GM21576 (cell line): Measurements from ENCODE around the gene HDAC3.
"Not testable (repeated sequence)": the region's sequence is repeated elsewhere in the genome, so short reads cannot be mapped to it uniquely, and the experiment has no call there.

ENCODE experiments used
- ATAC-seq: cut with Tn5 transposase; IDR thresholded peaks from one replicate; pipeline ENCODE4 v1.9.1; 2021; ENCODE audit warnings: mild to moderate bottlenecking, moderate library complexity; ENCODE audit not compliant: unreplicated experiment

The HDAC3 gene

GRCh38 chr5:141636106-141636412 is 590 bp downstream of the HDAC3 start:
- ATAC-seq, result no peak

DNA sequence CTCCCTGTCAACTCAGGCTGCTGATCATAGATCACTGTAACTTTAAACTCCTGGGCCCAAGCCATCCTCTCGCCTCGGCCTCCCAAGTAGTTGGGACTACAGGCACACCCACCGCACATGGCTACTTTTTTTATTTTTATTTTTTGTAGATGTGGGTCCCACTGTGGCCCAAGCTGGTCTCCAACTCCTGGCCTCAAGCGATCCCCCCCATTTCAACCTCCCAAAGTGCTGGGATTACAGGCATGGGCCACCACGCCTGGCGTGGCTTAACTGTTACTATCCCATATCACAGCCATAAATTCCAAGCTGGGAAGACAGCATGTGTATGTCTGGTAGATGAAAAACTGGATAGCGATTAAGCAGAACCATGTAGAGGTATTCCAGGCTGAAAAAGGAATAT is 1.0 kb downstream of the HDAC3 start:
- no peak for ATAC-seq

DNA sequence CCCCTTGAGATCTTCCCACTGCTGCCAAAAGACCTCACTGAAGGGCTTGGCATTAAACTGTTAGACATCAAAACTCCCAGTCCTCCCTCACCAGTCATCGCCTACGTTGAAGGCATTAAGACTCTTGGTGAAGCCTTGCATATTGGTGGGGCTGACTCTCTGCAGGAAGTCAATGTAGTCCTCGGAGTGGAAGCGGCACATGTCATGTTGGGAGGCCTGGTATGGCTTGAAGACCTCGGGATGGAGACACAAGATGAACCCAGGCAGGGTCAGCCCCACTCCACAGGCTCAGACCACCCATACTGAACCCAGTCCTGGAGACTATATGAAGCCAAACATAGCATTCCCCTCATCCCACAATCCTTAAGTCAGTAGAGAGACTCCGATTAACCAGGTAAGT is 1.9 kb downstream of the HDAC3 start:
- no peak for ATAC-seq

DNA sequence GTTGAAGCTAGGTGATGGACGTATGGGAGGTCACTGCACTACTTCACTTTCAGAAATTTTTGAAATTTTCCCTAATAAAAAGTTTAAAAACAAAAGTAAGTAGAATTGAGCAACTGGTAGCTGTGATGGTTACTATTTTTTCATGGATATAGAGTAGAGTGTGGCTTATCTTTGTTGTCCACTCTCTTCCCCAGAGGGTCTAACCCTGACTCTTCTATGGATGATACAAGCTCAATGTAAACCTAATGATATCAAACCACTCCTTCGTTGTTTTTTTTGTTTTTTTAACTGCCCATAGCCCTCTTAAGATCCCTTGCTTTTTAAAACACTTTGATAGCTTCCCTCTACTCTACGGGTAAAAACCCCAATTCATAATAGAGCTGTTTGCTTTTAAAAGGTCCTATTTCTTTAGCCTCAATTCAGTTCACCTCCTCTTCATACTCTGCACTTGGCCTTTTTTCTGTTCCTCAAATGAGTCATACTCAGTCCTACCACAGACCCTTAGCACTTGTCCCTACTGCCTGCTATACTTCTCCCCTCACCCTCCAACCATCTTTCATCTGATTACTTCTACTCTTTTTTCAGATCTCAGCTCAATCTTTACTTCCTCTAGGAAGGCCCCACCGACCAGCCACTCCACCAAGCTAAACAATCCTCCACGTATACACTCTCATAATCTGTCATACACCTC is 2.6 kb downstream of the HDAC3 start:
- ATAC-seq, result peak; percentile 67

DNA sequence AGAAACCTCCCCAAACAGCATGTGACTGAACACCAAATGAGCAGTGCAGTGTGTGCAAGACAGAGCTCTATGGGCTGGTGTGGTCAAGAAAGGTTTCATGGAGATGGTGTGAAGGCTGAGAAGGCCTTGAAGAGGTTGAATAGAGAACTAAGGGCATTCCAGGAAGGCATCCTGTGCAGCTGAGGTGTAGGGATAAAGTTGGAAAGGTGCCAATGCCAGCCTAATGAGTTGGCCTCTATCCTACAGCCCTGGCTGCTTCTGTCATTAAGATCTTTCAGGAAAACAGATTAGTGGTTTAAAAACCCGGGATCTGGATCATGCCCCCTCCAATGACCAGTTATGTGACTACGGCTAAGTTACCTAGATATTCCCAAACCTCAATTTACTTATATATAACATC is 4.0 kb downstream of the HDAC3 start:
- no peak for ATAC-seq

DNA sequence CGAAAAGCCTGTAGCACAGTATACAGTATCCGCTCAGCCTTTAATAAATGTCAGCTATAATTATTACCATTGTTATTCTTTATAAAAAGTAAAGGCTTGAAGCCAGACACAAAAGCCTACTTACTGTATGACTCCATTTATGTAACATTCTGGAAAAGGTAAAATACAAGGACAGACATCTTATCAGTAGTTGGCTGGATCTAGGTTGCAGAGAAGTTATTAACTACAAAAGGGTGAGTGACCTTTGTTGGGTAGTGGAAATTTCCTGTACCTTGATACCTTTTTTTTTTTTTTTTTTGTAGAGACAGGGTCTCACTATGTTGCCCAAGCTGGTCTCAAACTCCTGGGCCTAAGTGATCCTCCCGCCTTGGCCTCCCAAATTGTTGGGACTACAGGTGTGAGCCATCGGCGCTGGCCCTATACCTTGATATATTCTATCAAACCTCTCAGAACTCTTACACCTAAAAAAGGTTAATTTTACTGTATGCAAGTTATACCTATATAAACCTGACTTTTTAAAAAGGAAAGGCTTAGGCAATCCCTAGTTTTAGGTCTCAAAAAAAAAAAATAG is 6.0 kb downstream of the HDAC3 start:
- no peak for ATAC-seq

DNA sequence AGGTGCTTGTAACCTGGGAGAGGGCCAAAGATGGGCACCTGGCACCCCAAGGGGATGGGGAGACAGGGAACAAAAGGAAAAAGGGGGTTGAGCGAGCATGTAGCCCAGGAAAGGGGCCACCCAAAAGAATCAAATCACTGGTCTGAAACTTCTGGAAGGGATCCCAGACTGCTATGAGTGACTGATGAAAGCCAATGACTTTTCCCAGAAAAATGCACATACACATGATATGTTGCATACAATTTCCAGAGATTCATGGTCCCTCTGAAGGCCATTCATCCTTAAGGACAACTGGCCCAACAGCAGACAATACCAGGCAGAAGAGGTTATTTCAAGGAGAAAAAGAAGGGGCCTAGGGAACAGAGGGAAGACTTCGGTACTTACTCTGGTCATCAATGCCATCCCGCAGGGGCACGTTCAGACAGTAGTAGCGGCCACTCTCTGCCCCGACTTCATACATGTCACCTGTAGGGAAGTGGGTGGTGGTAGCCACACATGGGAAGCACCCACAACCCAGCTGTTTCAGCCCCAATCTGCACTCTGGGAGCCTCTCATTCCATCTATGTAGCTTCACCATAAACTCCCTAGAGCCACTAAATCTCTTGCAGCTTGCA is 8.4 kb downstream of the HDAC3 start:
- no peak for ATAC-seq

- ATAC-seq, result no peak
Observed at GRCh38 chr5:141623611-141624010, 13.0 kb downstream of the HDAC3 start.

DNA sequence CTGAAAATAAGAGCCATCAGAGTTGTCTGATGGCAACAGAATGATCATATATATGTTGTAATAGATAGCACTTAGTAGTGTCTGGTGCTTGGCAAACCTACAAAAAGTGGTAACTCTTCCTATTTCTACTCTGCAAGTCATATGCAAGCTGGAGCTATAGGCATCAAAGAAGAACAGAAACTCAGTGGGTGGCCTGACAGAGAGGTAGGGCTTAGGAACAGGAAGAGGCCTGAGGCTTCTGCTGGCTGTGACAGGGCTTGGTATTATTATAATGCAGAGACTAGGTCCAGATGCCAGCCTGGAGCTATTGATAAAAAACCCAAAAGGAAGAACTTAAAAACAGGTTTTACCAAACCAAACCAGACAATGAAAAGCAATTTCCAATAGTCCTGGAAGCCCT is 13.5 kb downstream of the HDAC3 start:
- peak; percentile 61 for ATAC-seq

DNA sequence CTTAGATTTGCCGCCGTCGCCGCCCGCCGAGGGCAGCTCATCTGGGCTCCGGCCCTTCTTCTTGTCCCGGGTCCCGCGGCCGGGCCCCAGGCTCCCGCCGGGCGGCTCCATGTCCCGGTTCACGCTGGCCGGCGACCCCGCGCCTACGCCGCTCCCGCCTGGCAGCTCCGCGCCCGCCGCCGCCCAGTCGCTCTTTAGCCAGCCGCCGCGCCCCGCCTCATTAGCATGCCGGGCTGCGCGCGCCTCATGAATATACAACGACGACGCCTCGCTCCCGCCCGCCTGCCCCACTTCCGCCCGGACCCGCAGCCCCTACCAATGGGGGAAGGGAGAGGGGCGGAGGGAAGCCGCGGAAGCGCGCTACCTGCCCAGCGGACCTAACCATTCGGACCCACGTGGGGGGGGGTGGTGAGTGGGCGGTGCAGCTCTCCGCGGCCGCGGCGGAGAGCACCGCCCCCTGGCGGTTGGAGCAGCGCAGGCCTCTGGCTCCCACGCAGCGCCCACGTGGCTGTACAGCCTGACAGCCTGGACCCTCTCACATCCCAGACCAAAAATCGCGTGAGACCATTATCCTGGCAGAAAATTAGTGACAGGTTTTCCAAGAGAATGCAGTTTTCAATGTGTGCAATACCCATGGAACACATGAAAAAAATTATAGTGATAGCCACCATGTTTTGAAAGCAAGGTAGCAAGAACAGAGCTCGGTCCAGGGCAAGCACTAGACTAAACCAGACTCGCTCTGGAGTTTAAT is 17.7 kb downstream of the HDAC3 start, which contains the start of gene DIAPH1:
DIAPH1 (minus strand) TSS at position 197 of the 751 bp plus-strand sequence; CDS start at position 111, 86 bp downstream.
- ATAC-seq, result peak; percentile 69

DNA sequence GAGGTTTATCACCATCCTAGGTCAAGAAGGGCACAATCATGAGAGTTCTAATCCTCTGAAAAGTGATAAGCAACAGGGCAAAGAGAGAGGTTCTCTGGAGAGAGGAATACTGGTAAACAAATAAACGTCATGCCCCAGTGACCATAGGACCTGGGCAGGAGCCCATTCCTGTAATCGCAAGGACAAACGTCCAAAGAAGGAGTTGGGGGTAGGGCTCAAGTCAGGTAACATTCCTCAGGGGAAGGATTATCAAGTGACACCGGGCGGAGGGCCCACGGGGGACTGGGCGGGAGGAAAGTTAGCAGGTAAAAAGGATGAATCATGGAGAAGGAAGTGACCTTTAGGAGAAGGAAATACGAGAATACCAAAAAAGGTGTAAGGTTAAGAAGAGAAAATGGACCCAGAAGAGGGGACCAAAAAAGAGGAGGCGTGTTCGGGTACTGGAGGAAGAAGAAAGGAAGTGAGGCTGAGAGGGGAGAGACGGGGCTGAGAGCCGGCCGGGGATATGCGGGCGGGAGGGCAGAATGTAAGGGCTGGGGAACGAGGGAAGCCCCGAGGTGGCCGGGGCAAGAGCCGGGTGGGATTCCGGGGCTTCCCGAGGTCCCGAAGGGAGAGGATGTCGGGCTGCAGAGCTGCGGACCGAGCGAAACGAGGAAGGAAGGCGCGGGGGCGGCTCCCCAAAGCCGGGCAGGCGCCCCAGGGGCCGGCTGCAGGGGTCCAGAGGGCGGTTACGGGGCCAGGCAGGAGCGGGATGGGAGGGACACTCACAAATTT is 18.4 kb downstream of the HDAC3 start:
- peak; percentile 16 for ATAC-seq

- ATAC-seq, result no peak
Observed at GRCh38 chr5:141617682-141618029, 19.0 kb downstream of the HDAC3 start.

- ATAC-seq, result no peak
Observed at GRCh38 chr5:141617128-141617527, 19.5 kb downstream of the HDAC3 start.

DNA sequence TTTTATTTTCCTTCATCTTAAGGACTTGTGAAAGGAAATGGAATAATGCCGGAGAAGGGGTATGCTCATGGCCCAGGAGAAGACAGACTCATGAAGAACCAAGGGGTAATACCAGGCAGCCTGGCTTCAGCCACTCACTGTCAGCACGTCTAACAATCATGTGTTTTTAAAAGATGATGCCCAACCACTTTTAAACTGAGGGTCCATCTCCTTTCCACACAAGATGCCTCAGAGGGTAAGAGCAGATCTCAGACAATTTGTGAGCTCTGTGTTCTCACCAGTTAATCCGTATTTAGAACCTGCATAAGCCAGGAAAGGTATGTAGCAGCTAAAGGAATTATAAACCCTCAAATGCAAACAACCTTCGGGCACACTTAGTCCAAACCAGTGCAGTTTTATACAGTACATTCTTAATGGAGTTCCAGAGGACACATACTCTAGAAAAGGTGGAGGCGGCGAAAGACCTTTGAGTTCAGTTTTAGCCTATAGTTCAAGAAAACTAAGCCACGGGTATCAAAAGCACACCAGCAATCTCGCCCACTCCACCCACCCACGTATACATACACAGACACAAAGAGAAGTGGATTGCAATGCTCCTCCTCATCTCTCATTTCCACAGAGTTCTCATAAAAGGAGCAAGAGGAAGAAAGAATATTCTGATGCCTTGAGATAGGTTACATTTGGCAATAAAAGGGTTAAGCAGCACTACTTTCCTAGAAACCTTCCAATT is 20.5 kb downstream of the HDAC3 start:
- no peak for ATAC-seq

GRCh38 chr5:141613344-141613743 is 23.3 kb downstream of the HDAC3 start:
- no peak for ATAC-seq

DNA sequence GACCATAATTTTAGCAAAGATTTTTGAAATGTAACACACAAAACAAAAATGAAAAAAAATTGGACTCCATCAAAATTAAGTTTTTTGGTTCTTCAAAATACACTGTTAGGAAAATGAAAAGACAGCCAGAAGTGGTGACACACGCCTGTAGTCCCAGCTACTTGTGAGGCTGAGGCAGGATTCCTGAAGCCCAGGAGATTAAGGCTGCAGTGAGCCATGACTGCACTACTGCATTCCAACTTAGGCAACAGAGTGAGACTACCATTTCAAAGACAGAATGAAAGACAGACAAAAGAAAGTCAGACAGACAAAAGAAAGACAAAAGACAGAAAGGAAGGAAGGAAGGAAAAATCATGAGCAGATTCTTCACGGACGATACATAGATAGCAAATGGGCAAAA is 25.4 kb downstream of the HDAC3 start:
- no peak for ATAC-seq

DNA sequence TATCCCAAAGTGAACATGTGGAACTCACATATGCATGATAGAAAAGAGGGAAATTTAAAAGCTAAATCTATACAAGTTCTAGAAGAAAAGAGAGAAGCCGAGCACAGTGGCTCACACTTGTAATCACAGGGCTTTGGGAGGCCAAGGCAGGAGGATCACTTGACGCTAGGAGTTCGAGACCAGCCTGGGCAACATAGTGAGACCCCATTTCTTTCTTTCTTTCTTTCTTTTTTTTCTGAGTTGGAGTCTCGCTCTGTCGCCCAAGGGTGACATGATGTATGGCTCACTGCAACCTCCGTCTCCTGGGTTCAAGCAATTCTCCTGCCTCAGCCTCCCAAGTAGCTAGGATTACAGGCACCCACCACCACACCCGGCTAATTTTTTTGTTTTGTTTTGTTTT is 26.7 kb downstream of the HDAC3 start:
- ATAC-seq, result not testable (repeated sequence)

- ATAC-seq, result no peak
Observed at GRCh38 chr5:141609044-141609443, 27.6 kb downstream of the HDAC3 start.

DNA sequence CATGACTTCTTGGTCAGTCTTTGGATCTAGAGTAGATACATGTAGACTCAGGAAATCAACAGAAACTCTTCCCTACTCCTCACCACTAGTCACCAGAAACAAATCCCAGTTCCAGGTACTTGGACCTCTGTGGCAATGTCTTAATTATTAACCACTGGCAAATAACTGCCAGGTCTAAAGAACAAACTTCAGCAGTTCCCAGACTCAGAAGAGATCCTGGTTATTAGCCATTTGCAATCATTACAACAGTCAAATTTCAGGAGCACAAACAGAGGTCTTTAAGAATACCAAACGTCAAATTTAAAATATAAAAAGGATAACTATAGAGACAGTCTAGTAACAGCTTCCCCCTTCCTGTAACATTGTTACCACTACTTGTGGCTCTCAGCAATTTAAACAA is 28.1 kb downstream of the HDAC3 start:
- ATAC-seq, result no peak

DNA sequence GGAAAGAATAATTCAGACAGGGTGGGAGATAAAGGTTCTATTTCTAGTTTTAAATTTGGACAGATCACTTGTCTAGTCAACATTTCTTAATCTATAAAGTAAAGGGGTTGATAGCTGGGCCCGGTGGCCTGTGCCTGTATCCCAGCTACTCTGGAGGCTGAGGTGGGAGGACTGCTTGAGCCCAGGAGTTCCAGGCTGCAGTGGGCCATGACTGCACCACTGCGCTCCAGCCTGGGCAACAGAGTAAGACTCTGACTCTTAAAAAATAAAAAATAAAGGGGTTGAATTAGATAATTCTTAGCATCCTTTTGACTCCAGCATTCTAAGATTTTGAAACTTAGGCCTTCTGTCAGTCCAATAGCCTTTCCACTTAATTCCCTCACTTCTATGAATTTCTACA is 28.6 kb downstream of the HDAC3 start:
- no peak for ATAC-seq
